ENCODE results near the gene ADRM1.

The ADRM1 gene

GRCh38 chr20:62323980-62324906 is 21.4 kb downstream of the ADRM1 start:
- H3K79me2 ChIP-seq (ENCODE audit: insufficient read depth, low read length): no peaks in the 10 kb centered on the region
- H3K4me2 ChIP-seq (ENCODE audit: low read depth, low read length, poor library complexity, severe bottlenecking): no peak overlapping the region
- no peaks in the 10 kb centered on the region for H3K27me3 ChIP-seq (ENCODE audit: low read length)
- H3K4me3 ChIP-seq (ENCODE audit: insufficient read depth, low read length, poor library complexity, severe bottlenecking): no peak overlapping the region
- H4K20me1 ChIP-seq (ENCODE audit: low read depth, low read length): no peaks in the 10 kb centered on the region
- no peak overlapping the region for H3K27ac ChIP-seq (ENCODE audit: low read depth, low read length)
- TF ChIP-seq EZH2phosphoT487 (conservative IDR thresholded peaks at IDR 0.05; ENCODE audit: low read length) (no peak), CTCF (IDR thresholded peaks at IDR 0.05; ENCODE audit: insufficient read depth, low read length, poor library complexity, severe bottlenecking) (no peak)
- H3K36me3 ChIP-seq (ENCODE audit: low read length): no peaks in the 10 kb centered on the region
- H3K9me2 ChIP-seq (replicated peaks; ENCODE audit: insufficient read depth, low read length): no peaks in the 10 kb centered on the region
- H3K9me3 ChIP-seq (ENCODE audit: insufficient read depth, low read length): no peaks in the 10 kb centered on the region
- no peak overlapping the region for H3K9ac ChIP-seq (ENCODE audit: low read length)
- H3F3A ChIP-seq (ENCODE audit: insufficient read depth): no peaks in the 10 kb centered on the region; the same call in 1 of the 2 replicates
- H2AFZ ChIP-seq (ENCODE audit: low read depth, low read length, severe bottlenecking): no peak overlapping the region

- Histone ChIP-seq H3K36me3 (ENCODE audit: low read length) (no peaks in the 10 kb centered on the region), H3K4me2 (ENCODE audit: low read depth, low read length, poor library complexity, severe bottlenecking) (no peak overlapping the region), H3K27me3 (ENCODE audit: low read length) (no peaks in the 10 kb centered on the region), H3K9me3 (ENCODE audit: insufficient read depth, low read length) (no peaks in the 10 kb centered on the region), H3K9me2 (replicated peaks; ENCODE audit: insufficient read depth, low read length) (no peaks in the 10 kb centered on the region), H3K79me2 (ENCODE audit: insufficient read depth, low read length) (no peaks in the 10 kb centered on the region), H2AFZ (ENCODE audit: low read depth, low read length, severe bottlenecking) (no peak overlapping the region), H3K4me3 (ENCODE audit: insufficient read depth, low read length, poor library complexity, severe bottlenecking) (no peak overlapping the region), H4K20me1 (ENCODE audit: low read depth, low read length) (no peaks in the 10 kb centered on the region), H3K27ac (ENCODE audit: low read depth, low read length) (no peak overlapping the region), H3F3A (ENCODE audit: insufficient read depth) (no peaks in the 10 kb centered on the region; the same call in 1 of the 2 replicates), H3K9ac (ENCODE audit: low read length) (no peak overlapping the region)
- TF ChIP-seq EZH2phosphoT487 (conservative IDR thresholded peaks at IDR 0.05; ENCODE audit: low read length) (no peak), CTCF (IDR thresholded peaks at IDR 0.05; ENCODE audit: insufficient read depth, low read length, poor library complexity, severe bottlenecking) (no peak)
These were observed 22.5 kb downstream of the ADRM1 start for GRCh38 chr20:62325172-62325905.

GRCh38 chr20:62326559-62326958 is 23.8 kb downstream of the ADRM1 start:
- TF ChIP-seq CTCF (IDR thresholded peaks at IDR 0.05; ENCODE audit: insufficient read depth, low read length, poor library complexity, severe bottlenecking) (no peak), EZH2phosphoT487 (conservative IDR thresholded peaks at IDR 0.05; ENCODE audit: low read length) (no peak)
- Histone ChIP-seq H4K20me1 (ENCODE audit: low read depth, low read length) (no peaks in the 10 kb centered on the region), H3K9ac (ENCODE audit: low read length) (no peak overlapping the region), H3K27me3 (ENCODE audit: low read length) (no peaks in the 10 kb centered on the region), H3K9me2 (replicated peaks; ENCODE audit: insufficient read depth, low read length) (no peaks in the 10 kb centered on the region), H3K27ac (ENCODE audit: low read depth, low read length) (no peak overlapping the region), H3K79me2 (ENCODE audit: insufficient read depth, low read length) (no peaks in the 10 kb centered on the region), H3F3A (ENCODE audit: insufficient read depth) (no peaks in the 10 kb centered on the region), H3K4me2 (ENCODE audit: low read depth, low read length, poor library complexity, severe bottlenecking) (no peak overlapping the region), H3K9me3 (ENCODE audit: insufficient read depth, low read length) (no peaks in the 10 kb centered on the region), H3K36me3 (ENCODE audit: low read length) (no peaks in the 10 kb centered on the region), H3K4me3 (ENCODE audit: insufficient read depth, low read length, poor library complexity, severe bottlenecking) (no peak overlapping the region), H2AFZ (ENCODE audit: low read depth, low read length, severe bottlenecking) (no peak overlapping the region)

Data from SU-DHL-6 (cell line).